HG02763 (cell line): ENCODE measurements around the gene HNRNPH1.

Experiments used
- ATAC-seq: cut with Tn5 transposase; IDR thresholded peaks from one replicate; pipeline ENCODE4 v1.9.1; 2021; ENCODE audit warnings: mild to moderate bottlenecking, moderate library complexity; ENCODE audit not compliant: unreplicated experiment

HNRNPH1 gene

DNA sequence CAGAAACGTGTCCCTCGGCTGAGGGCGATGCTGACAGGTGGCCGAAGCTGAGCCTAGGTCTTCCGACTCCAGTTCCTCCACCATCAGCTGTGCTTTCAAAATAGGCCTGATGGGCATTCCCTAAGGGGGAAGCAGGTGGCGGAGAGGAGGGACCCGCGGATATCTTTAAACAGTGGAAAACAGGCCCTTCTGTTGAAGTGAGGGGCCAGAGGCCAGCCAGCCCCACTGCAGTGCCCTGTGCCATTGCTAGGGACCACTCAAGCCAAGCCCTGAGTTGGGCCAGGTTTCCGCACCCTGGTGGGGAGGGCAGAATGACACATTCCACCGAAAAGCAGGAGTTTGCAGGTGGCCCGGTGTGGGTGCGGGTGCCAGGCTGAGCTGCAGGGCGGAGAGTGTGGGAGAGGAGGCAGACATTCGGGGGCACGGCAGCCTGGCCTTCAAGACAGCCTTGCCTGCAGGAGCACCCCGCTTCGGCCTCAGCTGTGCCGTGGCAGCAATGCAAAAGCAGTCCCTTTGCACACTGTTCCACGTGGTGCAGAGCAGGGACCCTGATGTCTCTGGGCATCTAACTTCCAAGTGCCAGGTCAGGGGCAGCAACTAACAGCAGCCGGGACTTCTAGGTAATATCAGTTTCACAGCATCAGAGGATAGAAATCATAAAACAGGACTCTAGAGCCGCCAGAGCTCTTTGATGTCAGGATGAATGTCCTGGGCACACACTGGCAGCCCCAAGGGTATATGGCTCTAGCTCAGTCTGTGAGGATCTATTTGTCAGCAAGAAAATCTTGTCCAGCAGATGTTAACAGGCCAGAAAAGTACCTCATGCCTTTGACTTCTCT is 17.2 kb downstream of the HNRNPH1 start:
- ATAC-seq: no peak

DNA sequence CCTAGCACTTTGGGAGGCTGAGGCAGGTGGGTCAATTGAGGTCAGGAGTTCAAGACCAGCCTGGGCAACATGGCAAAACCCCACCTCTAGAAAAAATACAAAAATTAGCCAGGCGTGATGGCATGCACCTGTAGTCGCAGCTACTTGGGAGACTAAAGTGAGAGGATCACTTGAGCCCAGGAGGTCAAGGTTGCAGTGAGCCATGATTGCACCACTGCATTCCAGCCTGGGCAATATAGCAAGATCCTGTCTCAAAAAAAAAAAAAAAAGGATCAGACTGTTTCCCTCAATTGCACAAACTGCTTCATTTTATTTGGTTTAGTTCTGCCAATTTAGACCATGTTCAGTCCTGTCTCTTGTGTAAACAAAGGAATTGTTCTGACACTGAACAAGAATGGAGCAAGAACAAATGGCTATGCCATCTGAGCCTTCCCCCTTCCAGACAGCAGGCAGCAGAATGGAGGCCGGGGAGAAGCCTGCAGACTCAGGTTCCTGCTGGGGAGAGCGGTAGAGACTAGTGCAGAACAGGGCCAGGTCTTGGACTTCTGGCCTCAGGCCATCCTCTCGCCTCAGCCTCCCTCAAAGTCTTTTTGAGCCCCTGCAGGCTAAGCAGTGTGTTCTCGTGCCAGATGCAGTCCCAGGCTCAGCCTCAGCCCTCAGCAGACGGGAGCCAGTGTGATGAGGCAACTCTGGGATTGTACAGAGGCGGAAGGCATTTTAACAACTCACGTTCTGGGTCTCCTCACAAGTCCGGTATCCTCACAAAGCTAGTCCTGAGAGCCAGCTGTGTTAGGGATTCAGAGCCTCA is 18.2 kb downstream of the HNRNPH1 start:
- no peak for ATAC-seq

DNA sequence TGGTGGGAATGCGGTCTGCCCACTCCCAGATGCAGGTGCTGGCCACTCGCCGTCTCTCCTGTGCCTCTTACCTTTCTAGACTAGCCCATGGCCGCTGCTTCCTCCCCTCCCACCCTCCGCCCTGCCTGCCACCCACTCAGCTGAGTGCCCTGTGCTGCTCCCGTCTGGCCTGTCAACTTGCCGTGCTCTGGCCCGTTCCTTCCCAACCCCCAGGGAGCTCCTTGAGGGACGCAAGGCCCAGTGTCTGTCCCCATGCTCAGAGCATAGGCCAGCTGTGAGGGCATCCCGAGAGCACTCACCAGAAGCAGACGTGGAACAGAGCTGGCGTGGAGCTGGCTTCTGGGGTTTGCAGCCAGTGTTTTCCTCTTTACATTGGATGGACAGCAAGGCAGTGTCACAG is 20.2 kb downstream of the HNRNPH1 start:
- no peak for ATAC-seq

DNA sequence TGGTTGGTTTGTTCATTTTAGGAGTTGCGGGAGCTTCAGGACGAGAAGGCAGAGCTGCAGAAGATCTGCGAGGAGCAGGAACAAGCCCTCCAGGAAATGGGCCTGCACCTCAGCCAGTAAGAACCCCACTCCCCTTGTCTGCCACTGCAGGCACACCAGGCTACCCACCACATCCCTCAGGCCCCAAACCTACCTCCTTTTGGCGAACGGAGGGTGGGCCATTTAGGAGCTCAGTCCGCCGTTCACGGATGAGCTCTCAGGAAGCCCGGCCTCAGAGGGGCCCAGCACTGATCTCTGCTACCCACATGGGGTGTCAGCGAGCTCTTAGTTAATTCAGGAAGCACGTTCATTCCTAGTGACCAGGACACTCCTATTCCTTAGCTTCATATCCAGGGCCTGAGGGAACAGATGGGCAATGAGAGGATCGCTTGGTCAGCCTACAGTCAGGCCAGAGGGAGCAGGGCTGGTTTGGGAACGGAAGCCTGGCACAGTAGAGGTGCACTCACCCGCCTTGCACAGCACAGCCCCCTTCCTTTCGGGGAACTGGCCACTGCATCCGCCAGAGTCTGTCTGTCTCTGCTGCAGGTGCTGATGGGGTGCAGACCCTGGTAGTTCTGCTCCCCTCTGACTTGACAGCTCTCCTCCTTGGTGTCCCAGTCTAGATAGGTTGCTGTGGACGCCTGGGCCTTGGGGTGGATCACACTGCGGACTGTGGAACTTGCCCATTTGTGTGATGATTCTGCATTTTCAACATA is 21.4 kb downstream of the HNRNPH1 start:
- no peak for ATAC-seq

DNA sequence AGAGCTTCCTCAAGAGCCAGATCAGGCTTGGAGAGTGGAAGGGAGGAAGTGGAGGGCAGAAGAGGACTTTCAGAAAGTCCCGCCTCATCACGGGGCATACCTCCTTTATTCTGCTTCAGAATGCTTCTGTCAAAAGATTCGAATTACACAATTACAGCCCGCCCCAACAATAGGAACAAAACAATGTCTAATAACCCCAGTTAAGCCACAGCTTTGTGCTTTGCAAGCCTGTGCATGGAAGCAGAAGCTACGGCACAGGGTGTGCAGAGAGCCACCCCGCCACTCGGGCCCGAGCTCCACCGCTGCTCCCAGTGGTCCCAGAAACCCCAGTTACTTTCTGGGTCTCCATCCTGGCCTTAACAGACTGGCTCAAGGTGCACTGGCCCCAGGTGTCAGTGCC is 23.5 kb downstream of the HNRNPH1 start:
- no peak for ATAC-seq

DNA sequence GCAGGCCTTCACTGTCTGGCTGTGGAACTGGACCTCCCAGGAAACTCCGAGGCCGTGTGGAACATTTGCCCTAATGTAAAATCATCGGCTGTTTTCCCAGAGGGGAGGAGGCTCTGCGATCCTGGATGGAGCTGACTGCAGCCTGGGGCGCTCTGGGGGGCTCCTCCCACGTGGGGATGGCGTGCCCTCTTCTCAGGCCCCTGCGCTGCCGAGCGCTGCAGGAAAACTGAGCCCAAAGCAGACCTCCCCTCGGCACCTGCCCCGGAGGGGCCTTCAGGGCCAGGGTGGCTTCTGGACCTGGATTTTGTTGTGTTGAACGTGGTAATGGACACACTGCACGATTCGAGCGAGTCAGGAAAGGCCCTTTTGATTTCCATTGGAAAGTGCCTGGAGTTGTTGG is 23.9 kb downstream of the HNRNPH1 start:
- no peak for ATAC-seq

DNA sequence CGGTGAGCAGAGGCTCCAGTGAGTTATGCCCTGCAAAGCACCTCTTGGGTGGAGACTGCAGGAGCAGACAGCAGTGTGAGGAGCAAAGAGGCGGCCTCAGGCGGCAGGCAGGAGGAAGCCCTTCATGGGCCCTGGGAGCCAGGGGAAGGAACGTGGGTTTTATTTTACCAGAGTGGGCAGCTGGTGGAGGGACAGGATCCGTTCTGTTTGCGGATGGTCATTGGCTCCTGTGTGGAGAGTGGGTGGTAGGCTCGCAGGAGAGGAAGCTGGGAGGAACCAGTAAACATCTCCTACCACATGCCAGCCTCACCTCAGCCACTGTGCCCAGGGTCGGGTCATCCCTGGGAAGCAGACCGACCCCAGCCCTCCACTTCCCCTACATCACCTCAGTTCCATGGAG is 24.4 kb downstream of the HNRNPH1 start:
- ATAC-seq: no peak

DNA sequence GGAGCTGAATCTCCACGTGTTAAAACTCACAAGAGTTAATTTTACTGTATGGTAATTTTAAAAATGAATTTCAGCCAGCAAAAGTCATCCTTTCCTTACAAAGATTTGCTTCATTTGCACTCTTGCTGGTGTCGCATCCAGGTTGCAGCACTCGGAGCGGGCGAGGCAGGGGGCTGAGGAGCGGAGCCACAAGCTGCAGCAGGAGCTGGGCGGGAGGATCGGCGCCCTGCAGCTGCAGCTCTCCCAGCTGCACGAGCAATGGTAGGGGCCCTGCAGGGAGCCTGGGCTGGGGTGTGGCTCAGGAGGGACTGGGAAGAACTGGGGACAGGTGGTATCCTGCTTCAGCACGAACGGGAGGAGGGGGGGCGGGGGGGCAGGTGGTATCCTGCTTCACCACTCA is 27.1 kb downstream of the HNRNPH1 start:
- no peak for ATAC-seq

DNA sequence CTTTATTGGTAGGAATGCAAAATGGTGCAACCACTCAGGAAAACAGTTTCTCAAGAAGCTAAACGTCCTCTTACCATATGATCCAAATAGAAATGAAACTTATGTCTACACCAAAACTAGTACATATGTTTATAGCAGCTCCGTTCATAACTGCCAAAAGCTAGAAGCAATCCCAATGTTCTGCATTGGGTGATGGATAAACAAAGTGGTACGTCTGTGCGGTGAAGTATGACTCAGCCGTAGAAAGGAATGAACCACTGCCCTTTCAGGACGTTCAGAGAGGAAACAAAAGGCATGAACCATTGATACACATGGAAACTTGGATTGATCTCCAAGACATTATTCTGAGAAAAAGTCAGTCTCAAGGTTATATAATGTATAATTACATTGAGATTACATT is 27.6 kb downstream of the HNRNPH1 start:
- ATAC-seq: no peak

DNA sequence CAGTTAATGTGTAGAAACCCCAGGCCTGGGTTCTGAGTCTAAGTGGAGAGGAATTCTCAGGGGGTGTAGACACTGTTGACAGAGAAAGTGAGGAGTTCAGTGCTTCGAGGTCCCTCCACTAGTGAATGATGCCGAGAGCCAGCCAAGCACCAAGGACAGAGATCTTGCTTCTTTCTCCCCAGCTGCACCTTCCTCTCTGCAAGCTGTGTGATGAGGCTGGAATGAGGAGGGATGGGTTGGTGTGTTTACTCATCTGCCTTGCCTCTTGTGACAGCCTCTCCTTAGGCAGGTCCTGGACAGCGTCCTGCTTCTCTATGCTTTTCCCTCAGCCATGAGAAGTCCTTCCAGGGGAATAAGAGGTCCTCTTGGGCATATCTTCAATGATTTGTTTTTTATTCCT is 35.3 kb downstream of the HNRNPH1 start:
- ATAC-seq: no peak

DNA sequence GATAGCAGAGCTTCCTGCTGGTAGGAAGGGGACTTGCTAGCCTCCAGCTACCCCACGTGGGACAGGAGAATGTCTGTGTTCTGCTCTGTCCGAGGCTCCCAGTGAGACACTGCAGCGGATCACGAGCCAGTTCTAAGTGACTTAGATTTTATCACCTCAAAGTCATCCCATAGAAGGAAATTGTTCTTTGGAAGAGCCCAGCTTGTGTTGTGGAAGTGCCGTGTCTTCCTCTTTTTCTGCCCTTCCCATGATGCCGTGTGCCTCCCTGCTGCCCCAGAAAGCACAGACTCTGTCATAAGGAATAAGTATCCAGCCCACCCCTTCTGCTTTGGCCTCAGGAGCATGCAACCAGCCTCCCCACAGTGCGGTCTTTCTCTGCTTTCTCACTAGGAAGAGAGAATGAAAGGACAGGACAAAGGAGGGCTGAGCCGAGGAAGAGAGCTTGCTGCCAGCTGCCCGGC is 37.5 kb downstream of the HNRNPH1 start:
- ATAC-seq: no peak

DNA sequence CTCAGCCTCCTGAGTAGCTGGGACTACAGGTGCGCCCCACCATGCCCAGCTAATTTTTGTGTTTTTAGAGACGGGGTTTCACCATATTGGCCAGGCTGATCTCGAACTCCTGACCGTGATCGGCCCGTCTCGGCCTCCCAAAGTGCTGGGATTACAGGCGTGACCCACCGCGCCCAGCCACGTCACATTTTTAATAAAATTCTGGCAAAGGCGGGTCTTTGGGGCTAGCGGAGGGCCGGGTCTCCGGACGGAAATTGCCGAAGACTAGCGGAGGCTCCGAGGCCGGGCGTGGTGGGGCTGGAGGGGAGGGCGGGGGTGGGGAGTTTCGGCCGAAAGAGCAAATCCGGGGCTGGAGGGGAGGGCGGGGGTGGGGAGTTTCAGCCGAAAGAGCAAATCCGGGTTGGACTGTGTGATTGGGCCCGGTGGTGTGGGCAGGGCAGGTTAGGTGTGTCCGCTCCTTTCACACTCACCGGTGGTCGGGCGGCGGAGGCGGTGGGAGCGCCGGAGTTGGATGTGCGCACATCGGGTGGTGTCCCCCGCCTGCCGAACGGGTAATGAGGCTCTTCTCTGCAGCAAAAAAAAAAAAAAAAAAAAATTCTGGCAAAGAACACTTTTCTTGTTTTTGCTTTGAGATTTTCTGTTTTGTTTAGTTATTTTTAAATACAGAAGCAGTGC is 46.0 kb downstream of the HNRNPH1 start:
- ATAC-seq: no peak

DNA sequence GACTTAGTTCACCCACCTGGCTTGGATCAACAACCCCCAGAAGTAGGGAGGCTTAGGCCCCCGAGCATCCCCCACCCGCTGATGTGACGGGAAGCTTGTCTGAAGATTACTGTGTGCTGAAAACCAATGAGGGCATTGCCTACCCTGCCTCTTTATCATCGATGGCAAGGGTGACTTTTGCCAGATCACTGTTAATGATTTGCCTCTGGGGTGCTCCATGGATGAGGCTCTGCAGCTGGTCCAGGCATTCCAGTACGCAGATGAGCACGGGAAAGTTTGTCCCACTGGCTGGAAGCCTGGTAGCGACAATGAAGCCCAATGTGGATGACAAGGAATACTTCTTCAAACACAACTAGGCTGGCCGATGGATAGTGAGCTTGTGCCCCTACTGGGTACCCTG is 51.1 kb downstream of the HNRNPH1 start:
- no peak for ATAC-seq

DNA sequence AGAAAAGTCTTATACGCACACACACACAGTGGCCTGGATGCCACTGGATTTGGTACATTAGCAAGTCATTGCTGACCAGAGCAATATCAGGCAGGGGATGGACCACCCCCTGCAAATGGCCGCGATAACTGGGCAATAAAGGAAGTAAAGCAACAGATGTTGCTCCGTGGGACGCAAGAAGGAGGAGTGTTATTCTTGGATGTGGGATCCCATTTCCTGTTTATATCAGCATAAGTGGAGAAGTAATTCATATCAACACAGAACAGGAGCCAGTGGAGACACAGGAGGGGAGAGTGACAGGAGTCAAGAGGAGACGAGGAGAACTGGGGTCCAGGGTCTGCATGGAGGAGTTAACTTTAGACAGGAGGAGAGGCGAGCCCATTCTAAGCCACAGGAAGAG is 54.8 kb downstream of the HNRNPH1 start:
- ATAC-seq: no peak

DNA sequence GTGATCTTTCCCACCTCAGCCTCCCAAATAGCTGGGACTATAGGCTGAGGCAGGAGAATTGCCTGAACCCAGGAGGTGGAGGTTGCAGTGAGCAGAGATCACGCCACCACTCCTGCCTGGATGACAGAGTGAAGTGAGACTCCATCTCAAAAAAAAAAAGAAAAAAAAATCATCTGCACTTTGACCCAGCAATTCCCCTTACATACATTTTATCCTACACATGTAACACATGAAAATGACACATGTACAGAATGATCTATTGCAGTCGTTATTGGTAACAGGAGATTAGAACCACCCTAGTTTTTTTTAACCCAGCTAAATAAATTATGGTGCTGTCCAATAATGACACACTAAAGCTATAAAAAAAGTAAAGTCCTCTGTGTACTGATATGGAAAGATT is 58.9 kb downstream of the HNRNPH1 start:
- ATAC-seq: no peak
